Kasumi-1 (cell line): ENCODE results near the gene MRPS27.

Experiments
- DNase-seq, 2 experiments: peaks; one replicate each; lab custom pipeline; 2025; lab: John Stamatoyannopoulos, UW

Gene MRPS27

GRCh38 chr5:72256536-72256935, 63.5 kb downstream of the MRPS27 start:
- DNase-seq = no peak

DNA sequence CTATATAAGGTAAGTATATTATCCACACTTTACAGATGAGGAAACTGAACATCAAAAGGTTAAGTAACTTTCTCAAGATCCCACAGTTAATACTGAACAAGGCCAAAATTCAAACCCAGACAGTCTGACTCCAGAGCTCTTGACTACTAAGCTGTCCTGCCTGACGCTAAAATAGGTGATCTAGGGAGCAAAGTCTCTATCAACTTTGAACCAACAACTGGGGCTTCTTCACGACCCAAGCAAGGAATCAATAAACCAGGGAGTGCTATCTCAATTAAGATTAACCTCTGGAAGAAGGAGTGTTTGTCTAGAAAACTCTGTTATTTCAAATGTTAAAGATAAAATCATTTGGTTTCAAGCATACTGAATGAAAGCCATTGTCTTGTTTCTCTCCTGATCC, 64.4 kb downstream of the MRPS27 start:
- no peak for DNase-seq

- DNase-seq = no peak
Observed at GRCh38 chr5:72255237-72255636, 64.8 kb downstream of the MRPS27 start.

GRCh38 chr5:72252574-72253155, 67.4 kb downstream of the MRPS27 start:
- no peak for DNase-seq

- no peak for DNase-seq
Observed at GRCh38 chr5:72252008-72252407, 68.0 kb downstream of the MRPS27 start.

GRCh38 chr5:72251386-72251785, 68.7 kb downstream of the MRPS27 start:
- DNase-seq = no peak

DNA sequence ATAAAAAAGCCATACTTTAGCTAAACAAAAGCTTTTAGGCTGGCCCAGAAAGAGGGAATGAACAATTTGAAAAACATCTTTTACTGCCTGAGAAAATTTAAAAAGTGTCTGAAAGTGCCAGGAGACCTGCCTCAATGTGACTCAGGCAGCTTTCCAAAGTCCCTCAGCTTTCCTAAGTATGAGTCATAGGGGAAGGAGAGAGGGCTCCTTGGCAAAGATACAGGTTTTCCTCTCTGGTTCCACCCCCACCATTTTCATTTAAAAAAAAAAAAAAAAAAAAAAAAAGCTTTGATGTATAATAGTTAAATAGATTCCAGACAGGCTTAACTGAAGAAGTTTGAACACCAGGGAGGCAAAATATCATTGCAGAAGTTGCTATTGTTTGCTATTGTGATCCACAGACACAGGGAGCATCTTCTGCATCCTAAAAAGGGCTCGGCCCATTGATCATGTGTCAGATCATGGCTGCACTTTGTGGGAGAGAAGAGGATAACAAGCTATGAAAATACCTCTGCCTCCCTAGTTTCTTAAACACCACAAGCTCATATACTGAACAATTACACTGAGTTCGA, 71.5 kb downstream of the MRPS27 start:
- no peak for DNase-seq

GRCh38 chr5:72246954-72247442, 73.0 kb downstream of the MRPS27 start:
- DNase-seq = no peak

GRCh38 chr5:72245951-72246532, 74.0 kb downstream of the MRPS27 start:
- peak; percentile 87 to 92 for DNase-seq

GRCh38 chr5:72245546-72245945, 74.5 kb downstream of the MRPS27 start:
- no peak for DNase-seq

DNA sequence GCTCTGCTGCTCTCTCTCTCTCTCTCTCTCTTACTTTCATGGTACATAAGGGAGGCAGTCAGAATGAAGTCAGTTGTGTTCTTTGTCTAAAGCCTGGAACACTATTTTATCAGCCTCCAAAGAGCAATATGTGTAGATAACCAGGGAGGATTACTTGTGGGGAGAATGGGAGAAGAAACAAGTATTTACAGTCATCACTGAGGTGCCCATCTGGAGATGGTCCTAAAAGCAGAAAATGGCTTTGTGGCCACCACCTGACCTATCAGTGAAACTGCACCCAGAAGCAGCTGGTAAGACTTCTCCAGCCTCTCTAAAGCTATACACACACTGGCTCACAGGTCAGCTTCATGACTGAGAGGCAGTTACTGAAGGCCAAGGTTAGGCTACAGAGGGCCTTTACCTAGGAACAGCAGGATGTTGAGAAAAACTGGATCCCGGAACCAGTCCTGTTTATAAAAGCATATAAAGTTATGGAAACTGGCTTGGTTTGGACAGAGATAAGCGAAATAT, 75.1 kb downstream of the MRPS27 start:
- peak; percentile 18 to 31 for DNase-seq

DNA sequence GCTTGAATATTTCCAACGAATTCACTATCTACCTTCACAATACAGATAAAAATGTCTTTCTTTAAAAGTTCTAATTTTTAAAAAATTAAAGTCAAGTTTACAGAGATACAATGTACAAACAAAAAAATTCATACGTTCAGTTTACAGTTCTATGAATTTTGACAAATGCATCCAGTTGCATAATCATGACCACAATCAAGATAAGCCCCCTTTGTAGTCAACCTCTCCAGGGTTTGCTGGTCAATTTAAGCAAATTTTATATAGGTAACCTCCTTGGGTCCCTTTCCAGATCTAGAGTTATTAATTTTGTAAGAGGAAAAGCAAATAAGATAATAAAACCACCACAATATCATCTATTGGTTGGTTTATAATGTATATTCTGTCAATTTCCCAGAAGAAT, 76.3 kb downstream of the MRPS27 start:
- no peak for DNase-seq

DNA sequence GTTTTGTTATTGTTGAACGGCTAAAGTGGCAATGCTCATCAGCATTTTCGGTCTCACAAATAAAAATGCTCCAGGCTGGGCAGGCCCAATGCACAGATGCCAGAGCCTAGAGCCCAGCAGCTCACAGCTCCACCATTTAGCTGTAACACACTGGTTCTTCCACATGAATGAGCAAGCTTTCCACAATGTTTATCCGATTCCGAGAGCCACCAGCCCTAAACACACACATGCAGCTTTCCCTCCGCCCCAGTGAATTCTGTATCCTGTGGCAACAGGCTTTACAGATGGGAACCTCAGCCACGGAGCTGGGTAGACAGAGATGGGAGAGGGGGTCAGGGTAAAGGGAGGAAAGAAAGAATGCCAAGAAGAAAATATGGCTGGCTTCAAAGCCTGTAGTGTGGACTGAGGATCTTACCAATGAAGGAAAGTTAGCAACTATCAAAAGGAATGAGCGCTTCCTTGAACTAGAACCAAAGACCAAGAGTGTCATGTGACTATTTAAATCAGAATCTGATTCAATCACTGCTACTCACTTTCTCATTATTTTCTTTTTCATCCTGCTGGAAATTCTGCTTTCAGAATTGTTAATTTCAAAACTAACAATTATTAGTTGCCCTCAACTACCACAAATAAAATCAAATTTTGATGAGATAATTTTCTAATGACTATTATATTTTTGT, 77.1 kb downstream of the MRPS27 start:
- DNase-seq = no peak

DNA sequence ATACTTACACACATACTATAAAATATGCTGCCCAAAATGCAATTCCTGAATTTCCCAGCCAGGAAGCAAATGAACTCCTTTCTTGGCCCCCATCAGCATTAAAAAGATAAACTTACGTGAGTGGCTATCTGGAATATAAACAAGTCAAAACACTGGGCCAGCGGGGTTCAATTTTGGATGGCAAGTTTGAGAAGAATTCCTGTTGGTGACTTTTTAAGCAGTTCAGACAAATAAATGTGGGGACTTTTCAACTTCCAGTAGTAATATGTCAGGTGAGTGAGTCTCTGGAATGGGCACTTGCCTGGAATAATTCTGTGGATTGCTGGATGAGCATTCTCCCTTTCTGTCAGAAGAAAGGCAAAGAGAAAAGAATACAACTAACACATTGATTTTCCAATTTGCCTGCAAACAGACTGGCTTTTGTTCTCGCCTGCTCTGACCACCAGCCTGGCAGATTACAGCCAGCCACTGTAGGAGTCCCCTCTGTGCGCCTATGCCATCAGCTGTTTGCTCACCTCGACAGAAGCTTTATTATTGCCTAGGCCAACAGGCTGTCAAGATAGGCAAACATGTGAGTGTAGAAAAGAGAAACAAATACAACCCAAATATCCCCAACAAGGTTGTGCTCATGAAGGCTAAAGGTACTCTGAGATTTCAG, 78.6 kb downstream of the MRPS27 start:
- no peak for DNase-seq

GRCh38 chr5:72238712-72239445, 81.2 kb downstream of the MRPS27 start:
- no peak for DNase-seq

- DNase-seq = no peak
Observed at GRCh38 chr5:72237879-72238278, 82.2 kb downstream of the MRPS27 start.

- no peak for DNase-seq
Observed at GRCh38 chr5:72237415-72237814, 82.6 kb downstream of the MRPS27 start.

DNA sequence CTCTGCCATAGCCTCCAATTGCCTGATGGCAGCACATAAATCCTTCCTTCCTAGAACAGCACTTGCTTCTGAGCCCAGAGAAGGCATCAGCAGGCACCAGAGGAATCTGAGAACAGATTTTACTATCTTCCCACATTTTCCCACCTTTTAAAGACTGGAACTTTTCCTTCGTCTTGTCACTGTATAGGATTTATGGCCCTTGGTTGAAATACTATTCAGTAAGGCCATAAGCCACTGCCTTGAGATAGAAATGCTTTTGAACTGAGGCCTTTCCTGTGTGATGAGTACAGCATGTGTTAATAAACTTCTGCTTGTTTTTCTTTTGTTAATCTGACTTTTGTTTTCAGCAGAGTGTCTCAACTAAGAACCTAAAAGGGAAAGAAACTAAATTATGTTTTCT, 84.3 kb downstream of the MRPS27 start:
- DNase-seq = no peak

- DNase-seq = no peak
Observed at GRCh38 chr5:72234868-72235267, 85.2 kb downstream of the MRPS27 start.

DNA sequence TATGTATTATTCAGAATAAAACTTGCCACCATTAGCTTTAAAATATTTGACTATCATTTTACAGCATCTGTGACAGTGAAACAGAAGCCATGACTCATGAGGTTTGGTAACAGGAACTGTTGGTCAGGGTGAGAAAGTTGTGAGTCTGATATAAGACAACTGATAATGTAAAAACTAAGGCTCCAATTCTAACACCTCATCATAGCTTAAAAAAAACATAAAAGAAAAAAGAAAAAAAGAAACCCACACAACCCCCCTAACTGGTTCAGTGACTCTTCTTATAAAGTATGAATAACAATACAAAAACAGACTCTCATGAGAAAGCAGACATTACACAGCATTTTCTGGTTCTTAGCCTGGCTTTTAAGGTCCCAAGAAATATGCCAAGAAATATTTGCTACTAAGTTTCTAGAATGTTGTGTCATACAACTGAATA, 85.8 kb downstream of the MRPS27 start:
- peak; percentile 65 to 67 for DNase-seq

- DNase-seq = no peak
Observed at GRCh38 chr5:72233835-72234234, 86.2 kb downstream of the MRPS27 start.

DNA sequence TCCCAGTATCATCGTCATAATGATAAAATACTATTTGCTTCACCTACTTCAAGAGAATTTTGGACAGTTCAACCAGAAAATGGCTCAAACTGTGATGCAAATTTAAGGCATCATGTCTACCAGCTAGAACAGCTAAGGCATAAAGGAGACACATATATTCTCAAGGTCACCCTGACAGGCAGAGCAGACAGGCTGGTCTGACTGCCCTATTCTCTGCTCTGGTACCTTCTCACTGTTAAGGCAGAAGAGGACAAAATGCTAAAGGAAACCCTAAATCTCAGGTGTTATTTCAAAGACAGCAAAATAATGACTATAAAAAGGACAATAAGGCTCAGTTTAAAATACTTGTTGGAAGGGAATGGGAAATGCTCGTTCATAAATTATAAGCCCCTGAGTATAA, 87.2 kb downstream of the MRPS27 start:
- DNase-seq = no peak
